ENCODE measurements around the gene MRPL38. TPM values are rescaled to one million over a fixed set of nuclear protein-coding genes. Genes with fewer than 3 reads are reported as not detected.

Gene MRPL38
- polyA plus RNA-seq, 1 of the 3 experiments (the other 2 are of a cell fraction) = 93.9 TPM

DNA sequence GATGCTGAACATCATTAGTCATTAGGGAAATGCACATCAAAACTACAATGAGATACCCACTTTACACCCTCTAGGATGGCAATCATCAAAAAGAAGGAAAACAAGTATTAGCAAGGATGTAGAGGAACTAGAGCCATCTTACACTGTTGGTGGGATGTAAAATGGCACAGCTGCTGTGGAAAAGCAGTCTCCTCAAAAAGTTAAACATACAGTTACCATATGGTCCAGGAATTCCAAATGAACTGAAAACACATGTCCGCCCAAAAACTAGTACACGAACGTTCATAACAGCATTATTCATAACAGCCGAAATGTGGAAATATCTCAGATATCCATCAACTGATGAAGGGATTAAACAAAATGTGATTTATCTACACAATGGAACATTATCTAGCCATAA lies 29.1 kb upstream of the MRPL38 start:
- ChIA-PET POLR2A (no interaction called here), CTCF (interaction anchor here (0.8 to 0.9 kb wide), 2 partner anchors 29 to 180 kb away, joined by 3 read pairs; no protein-coding TSS in a partner anchor)
- Histone ChIP-seq H3K9ac (no peak overlapping the region), H3K79me2 (ENCODE audit: insufficient read depth) (no peaks in the 10 kb centered on the region), H3K27me3 (ENCODE audit: insufficient read depth) (no peaks in the 10 kb centered on the region), H3K4me3 (ENCODE audit: low read depth in 2 of 2, low read length in 1 of 2) (no peak overlapping the region), H3K9me2 (no peaks in the 10 kb centered on the region), H3K9me3 (no peaks in the 10 kb centered on the region), H4K20me1 (ENCODE audit: insufficient read depth) (no peaks in the 10 kb centered on the region), H3K4me1 (ENCODE audit: control insufficient read depth in 1 of 2, insufficient read depth in 2 of 2, low read depth in 1 of 2, low read length in 1 of 2) (no peaks in the 10 kb centered on the region), H3F3A (replicated peaks; ENCODE audit: insufficient read depth) (no peaks in the 10 kb centered on the region), H3K36me3 (replicated peaks in 1 of 2; ENCODE audit: control insufficient read depth in 1 of 2, insufficient read depth in 2 of 2, low read length in 1 of 2) (no peaks in the 10 kb centered on the region), H2AFZ (ENCODE audit: low read depth) (no peak overlapping the region), H3K4me2 (no peak overlapping the region), H3K27ac (ENCODE audit: low read depth in 2 of 2, low read length in 1 of 2) (no peak overlapping the region)
- TF ChIP-seq, protein P1, sequence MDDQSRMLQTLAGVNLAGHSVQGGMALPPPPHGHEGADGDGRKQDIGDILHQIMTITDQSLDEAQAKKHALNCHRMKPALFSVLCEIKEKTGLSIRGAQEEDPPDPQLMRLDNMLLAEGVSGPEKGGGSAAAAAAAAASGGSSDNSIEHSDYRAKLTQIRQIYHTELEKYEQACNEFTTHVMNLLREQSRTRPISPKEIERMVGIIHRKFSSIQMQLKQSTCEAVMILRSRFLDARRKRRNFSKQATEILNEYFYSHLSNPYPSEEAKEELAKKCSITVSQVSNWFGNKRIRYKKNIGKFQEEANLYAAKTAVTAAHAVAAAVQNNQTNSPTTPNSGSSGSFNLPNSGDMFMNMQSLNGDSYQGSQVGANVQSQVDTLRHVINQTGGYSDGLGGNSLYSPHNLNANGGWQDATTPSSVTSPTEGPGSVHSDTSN (IDR thresholded peaks at IDR 0.05) = no peak
- TF ChIP-seq, protein P2, sequence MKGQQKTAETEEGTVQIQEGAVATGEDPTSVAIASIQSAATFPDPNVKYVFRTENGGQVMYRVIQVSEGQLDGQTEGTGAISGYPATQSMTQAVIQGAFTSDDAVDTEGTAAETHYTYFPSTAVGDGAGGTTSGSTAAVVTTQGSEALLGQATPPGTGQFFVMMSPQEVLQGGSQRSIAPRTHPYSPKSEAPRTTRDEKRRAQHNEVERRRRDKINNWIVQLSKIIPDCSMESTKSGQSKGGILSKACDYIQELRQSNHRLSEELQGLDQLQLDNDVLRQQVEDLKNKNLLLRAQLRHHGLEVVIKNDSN (IDR thresholded peaks at IDR 0.05; ENCODE audit: borderline replicate concordance, low read depth) = no peak
- TF ChIP-seq MEF2A (IDR thresholded peaks at IDR 0.05; ENCODE audit: borderline replicate concordance, low read depth) (no peak), RCOR1 (IDR thresholded peaks at IDR 0.05; ENCODE audit: low read length) (no peak), JUND (IDR thresholded peaks at IDR 0.05) (no peak), EP300 (IDR thresholded peaks at IDR 0.05; ENCODE audit: borderline replicate concordance in 1 of 2, low read depth in 1 of 2, low read length in 1 of 2) (no peak), CHD2 (IDR thresholded peaks at IDR 0.05; ENCODE audit: low read length, partially characterized antibody) (no peak), RFX5 (IDR thresholded peaks at IDR 0.05; ENCODE audit: low read length) (no peak), GATA2 (CRISPR knock-in tag; IDR thresholded peaks at IDR 0.05) (no peak), YY1 (IDR thresholded peaks at IDR 0.05; ENCODE audit: low read depth) (no peak)
- no peak for DNase-seq
- WGBS (ENCODE audit: low lambda C conversion rate) = 82% methylated on average over 4 of the region's 4 CpGs

DNA sequence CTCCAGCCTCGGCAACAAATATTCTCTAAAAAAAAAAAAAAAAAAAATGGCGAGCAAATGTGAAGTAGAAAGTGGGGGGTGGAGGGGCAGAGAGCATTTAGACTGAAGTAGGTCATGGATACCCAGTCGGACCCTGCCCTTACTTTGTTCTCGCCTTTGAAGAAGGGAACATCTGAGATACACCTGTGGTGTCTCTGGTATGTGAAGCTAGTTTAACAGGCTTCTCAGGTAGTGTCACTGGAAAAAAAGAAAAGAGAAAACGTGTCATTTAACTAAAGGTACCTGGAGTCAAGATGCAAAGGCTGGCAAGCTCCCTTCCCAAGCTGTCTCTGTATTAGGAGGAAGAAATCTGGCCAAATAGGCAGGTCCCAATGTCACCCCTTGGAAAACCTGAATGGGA lies 28.2 kb upstream of the MRPL38 start:
- H3K4me1 ChIP-seq (ENCODE audit: control insufficient read depth in 1 of 2, insufficient read depth in 2 of 2, low read depth in 1 of 2, low read length in 1 of 2) = no peaks in the 10 kb centered on the region
- H3K79me2 ChIP-seq (ENCODE audit: insufficient read depth) = no peaks in the 10 kb centered on the region
- H3K27ac ChIP-seq (ENCODE audit: low read depth in 2 of 2, low read length in 1 of 2) = no peak overlapping the region
- H3K9ac ChIP-seq = no peak overlapping the region
- H2AFZ ChIP-seq (ENCODE audit: low read depth) = no peak overlapping the region
- ChIA-PET CTCF (interaction anchor here (0.9 to 1.7 kb wide), 2 partner anchors 28 to 179 kb away, joined by 3 to 12 read pairs; partner anchors contain the start of gene MRPL38), POLR2A (no interaction called here)
- H3K9me2 ChIP-seq = no peaks in the 10 kb centered on the region
- H3K9me3 ChIP-seq = no peaks in the 10 kb centered on the region
- H3K27me3 ChIP-seq (ENCODE audit: insufficient read depth) = no peaks in the 10 kb centered on the region
- H3F3A ChIP-seq (replicated peaks; ENCODE audit: insufficient read depth) = no peaks in the 10 kb centered on the region
- TF ChIP-seq RFX5 (IDR thresholded peaks at IDR 0.05; ENCODE audit: low read length) = no peak
- no peak for TF ChIP-seq MAX (IDR thresholded peaks at IDR 0.05; ENCODE audit: low read depth)
- no peak for TF ChIP-seq FOSL2 (IDR thresholded peaks at IDR 0.05; ENCODE audit: borderline replicate concordance, low read depth)
- H3K36me3 ChIP-seq (replicated peaks in 1 of 2; ENCODE audit: control insufficient read depth in 1 of 2, insufficient read depth in 2 of 2, low read length in 1 of 2) = no peaks in the 10 kb centered on the region
- no peak for DNase-seq
- no peaks in the 10 kb centered on the region for H4K20me1 ChIP-seq (ENCODE audit: insufficient read depth)
- WGBS (ENCODE audit: low lambda C conversion rate) = 90% methylated on average over 5 of the region's 5 CpGs
- H3K4me2 ChIP-seq = no peak overlapping the region
- H3K4me3 ChIP-seq (ENCODE audit: low read depth in 2 of 2, low read length in 1 of 2) = no peak overlapping the region
